Karpas-422 (cell line): ENCODE data around the gene B3GNT7. TPM values are rescaled to one million over a fixed set of nuclear protein-coding genes. Genes with fewer than 3 reads are reported as not detected.
"Not testable (repeated sequence)": the region's sequence is repeated elsewhere in the genome, so short reads cannot be mapped to it uniquely, and the experiment has no call there.

Experiments used
- DNase-seq: peaks from one replicate; pipeline ENCODE4 v3.0.0-alpha.2; 2015
- H2AFZ ChIP-seq: fragments of 200-600 bp; sonication (generic); 2 replicates; pipeline ENCODE4 v1.6.1; 2014; ENCODE audit warnings: antibody characterized with exemption, low read length, mixed read lengths
- H3K27ac ChIP-seq: fragments of 200-600 bp; sonication (generic); 2 replicates; pipeline ENCODE4 v1.5.1; 2014; ENCODE audit warnings: mild to moderate bottlenecking, low read length, moderate library complexity
- H3K27me3 ChIP-seq: fragments of 200-600 bp; sonication (generic); 2 replicates; pipeline ENCODE4 v1.6.1; 2014; ENCODE audit warnings: low read length, mixed read lengths
- H3K36me3 ChIP-seq: fragments of 200-600 bp; sonication (generic); 2 replicates; pipeline ENCODE4 v1.6.1; 2014; ENCODE audit warnings: low read length, mixed read lengths; ENCODE audit not compliant: insufficient read depth
- H3K4me1 ChIP-seq: fragments of 200-600 bp; sonication (generic); 2 replicates; pipeline ENCODE4 v1.6.1; 2014; ENCODE audit warnings: mild to moderate bottlenecking, low read length, mixed read lengths
- H3K4me2 ChIP-seq: fragments of 200-600 bp; sonication (generic); 2 replicates; pipeline ENCODE4 v1.6.1; 2014; ENCODE audit warnings: low read length, low read depth, mild to moderate bottlenecking; ENCODE audit not compliant: poor library complexity, severe bottlenecking
- H3K4me3 ChIP-seq: fragments of 200-600 bp; sonication (generic); 2 replicates; pipeline ENCODE4 v1.5.1; 2014; ENCODE audit warnings: mild to moderate bottlenecking, antibody characterized with exemption, low read length, mixed read lengths
- H3K79me2 ChIP-seq: fragments of 200-600 bp; sonication (generic); 2 replicates; pipeline ENCODE4 v1.6.1; 2014; ENCODE audit warnings: mild to moderate bottlenecking, low read length, mixed read lengths
- H3K9ac ChIP-seq: fragments of 200-600 bp; sonication (generic); 2 replicates; pipeline ENCODE4 v1.6.0; 2014; ENCODE audit warnings: low read length
- H3K9me2 ChIP-seq: fragments of 200-600 bp; sonication (generic), shearing (Covaris generic); replicated peaks from 2 replicates; pipeline ENCODE4 v1.6.0; 2014; ENCODE audit warnings: mild to moderate bottlenecking, low read length, moderate library complexity; ENCODE audit not compliant: insufficient read depth
- H3K9me3 ChIP-seq: fragments of 300-700, 200-600 bp; sonication (generic); 2 replicates; pipeline ENCODE4 v1.6.1; 2014; ENCODE audit warnings: low read length, mixed read lengths
- H4K20me1 ChIP-seq: fragments of 200-600 bp; sonication (generic); 2 replicates; pipeline ENCODE4 v1.6.1; 2014; ENCODE audit warnings: mild to moderate bottlenecking, antibody characterized with exemption, low read length, low read depth; ENCODE audit not compliant: insufficient read depth
- total RNA-seq: library from RNA; depleted of rRNA; stranded (reverse); fragments of >200 nt; shearing (Covaris generic); gene quantifications from 2 replicates; pipeline ENCODE4 v1.2.3, GENCODE V29; 2014; ENCODE audit warnings: low replicate concordance

Gene B3GNT7
- total RNA-seq, 1 experiment from 2014 or later = 2.8 TPM

- H3K4me1 ChIP-seq = peaks cover 3% of the 10 kb centered on the region
- H3K9me3 ChIP-seq = 0 out of 2 replicates have a peak, but pooled peaks cover 2% of the 10 kb centered on the region
- H4K20me1 ChIP-seq = no peaks in the 10 kb centered on the region
- H3K79me2 ChIP-seq = no peaks in the 10 kb centered on the region
- H3K27ac ChIP-seq = no peak overlapping the region
- H2AFZ ChIP-seq = no peak overlapping the region
- no peak overlapping the region for H3K4me2 ChIP-seq
- no peaks in the 10 kb centered on the region for H3K36me3 ChIP-seq
- H3K4me3 ChIP-seq = no peak overlapping the region
- H3K9ac ChIP-seq = no peak overlapping the region
- no peak for DNase-seq
- H3K9me2 ChIP-seq = no peaks in the 10 kb centered on the region
- no peaks in the 10 kb centered on the region for H3K27me3 ChIP-seq
These were observed 30.5 kb downstream of the B3GNT7 start for GRCh38 chr2:231425811-231426703.

DNA sequence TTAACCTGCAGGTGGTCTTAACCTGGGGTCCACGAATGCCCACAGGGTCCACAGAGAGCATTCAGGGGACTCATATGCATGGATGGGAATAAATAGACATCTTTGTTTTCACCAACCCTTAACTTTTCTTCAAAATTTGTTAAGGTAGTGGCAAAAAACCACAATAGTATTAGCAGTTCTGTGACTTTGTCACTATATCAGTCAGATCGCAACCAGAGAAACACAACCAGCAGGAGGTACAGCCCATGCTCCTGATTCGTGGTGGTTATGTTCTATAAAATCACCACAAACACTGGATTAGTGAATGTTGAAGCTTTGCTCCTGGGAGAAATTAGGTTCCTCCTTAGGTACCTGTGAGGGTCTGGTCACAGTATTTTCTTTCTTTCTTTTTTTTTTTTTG is 31.6 kb downstream of the B3GNT7 start:
- H3K9me2 ChIP-seq = no peaks in the 10 kb centered on the region
- H3K9ac ChIP-seq = no peak overlapping the region
- H3K27me3 ChIP-seq = no peaks in the 10 kb centered on the region
- no peak overlapping the region for H3K4me3 ChIP-seq
- H2AFZ ChIP-seq = no peak overlapping the region
- no peak overlapping the region for H3K27ac ChIP-seq
- peaks cover 3% of the 10 kb centered on the region for H3K4me1 ChIP-seq
- no peak overlapping the region for H3K4me2 ChIP-seq
- no peak for DNase-seq
- no peaks in the 10 kb centered on the region for H3K79me2 ChIP-seq
- H4K20me1 ChIP-seq = no peaks in the 10 kb centered on the region
- H3K9me3 ChIP-seq = peaks cover 7% of the 10 kb centered on the region; the same call in 1 of the 2 replicates
- no peaks in the 10 kb centered on the region for H3K36me3 ChIP-seq

- peaks cover 3% of the 10 kb centered on the region for H3K4me1 ChIP-seq
- H4K20me1 ChIP-seq = no peaks in the 10 kb centered on the region
- peak; percentile 55 for DNase-seq
- no peaks in the 10 kb centered on the region for H3K27me3 ChIP-seq
- no peak overlapping the region for H3K4me2 ChIP-seq
- H3K27ac ChIP-seq = no peak overlapping the region
- peaks cover 7% of the 10 kb centered on the region; the same call in 1 of the 2 replicates for H3K9me3 ChIP-seq
- H3K79me2 ChIP-seq = no peaks in the 10 kb centered on the region
- H3K9me2 ChIP-seq = no peaks in the 10 kb centered on the region
- H3K4me3 ChIP-seq = no peak overlapping the region
- H3K36me3 ChIP-seq = no peaks in the 10 kb centered on the region
- no peak overlapping the region for H3K9ac ChIP-seq
- 0 out of 2 replicates have a peak overlapping the region, but pooled peaks have one; percentile 14 for H2AFZ ChIP-seq
These were observed 33.6 kb downstream of the B3GNT7 start for GRCh38 chr2:231429152-231429551.

GRCh38 chr2:231429901-231430300 is 34.4 kb downstream of the B3GNT7 start:
- no peaks in the 10 kb centered on the region for H3K27me3 ChIP-seq
- peaks cover 3% of the 10 kb centered on the region for H3K4me1 ChIP-seq
- no peak overlapping the region for H3K4me2 ChIP-seq
- no peak for DNase-seq
- no peak overlapping the region for H3K4me3 ChIP-seq
- no peak overlapping the region for H2AFZ ChIP-seq
- H3K36me3 ChIP-seq = no peaks in the 10 kb centered on the region
- no peak overlapping the region for H3K9ac ChIP-seq
- no peaks in the 10 kb centered on the region for H3K79me2 ChIP-seq
- peaks cover 7% of the 10 kb centered on the region; the same call in 1 of the 2 replicates for H3K9me3 ChIP-seq
- no peaks in the 10 kb centered on the region for H3K9me2 ChIP-seq
- H3K27ac ChIP-seq = no peak overlapping the region
- no peaks in the 10 kb centered on the region for H4K20me1 ChIP-seq

- H3K27ac ChIP-seq, H2AFZ ChIP-seq, H3K79me2 ChIP-seq, H3K27me3 ChIP-seq, DNase-seq, H3K4me1 ChIP-seq, H3K4me3 ChIP-seq, H3K9me2 ChIP-seq, H4K20me1 ChIP-seq, H3K36me3 ChIP-seq, H3K9ac ChIP-seq, H3K4me2 ChIP-seq, H3K9me3 ChIP-seq: not testable (repeated sequence)
These were observed 34.9 kb downstream of the B3GNT7 start for GRCh38 chr2:231430437-231430836.

GRCh38 chr2:231431606-231432005 is 36.1 kb downstream of the B3GNT7 start:
- Histone ChIP-seq H4K20me1 (no peaks in the 10 kb centered on the region), H3K9me3 (peaks cover 7% of the 10 kb centered on the region; the same call in 1 of the 2 replicates), H3K27ac (no peak overlapping the region), H3K9ac (no peak overlapping the region), H3K27me3 (no peaks in the 10 kb centered on the region), H2AFZ (no peak overlapping the region), H3K9me2 (no peaks in the 10 kb centered on the region), H3K4me3 (no peak overlapping the region), H3K36me3 (no peaks in the 10 kb centered on the region), H3K4me1 (peaks cover 3% of the 10 kb centered on the region), H3K4me2 (no peak overlapping the region), H3K79me2 (no peaks in the 10 kb centered on the region)
- no peak for DNase-seq

- H3K9ac ChIP-seq = no peak overlapping the region
- no peaks in the 10 kb centered on the region for H3K9me2 ChIP-seq
- DNase-seq = no peak
- H3K27ac ChIP-seq = no peak overlapping the region
- H3K4me3 ChIP-seq = no peak overlapping the region
- no peaks in the 10 kb centered on the region for H4K20me1 ChIP-seq
- peaks cover 3% of the 10 kb centered on the region for H3K4me1 ChIP-seq
- H2AFZ ChIP-seq = no peak overlapping the region
- no peaks in the 10 kb centered on the region for H3K27me3 ChIP-seq
- peaks cover 7% of the 10 kb centered on the region; the same call in 1 of the 2 replicates for H3K9me3 ChIP-seq
- H3K79me2 ChIP-seq = no peaks in the 10 kb centered on the region
- H3K36me3 ChIP-seq = no peaks in the 10 kb centered on the region
- no peak overlapping the region for H3K4me2 ChIP-seq
These were observed 38.5 kb downstream of the B3GNT7 start for GRCh38 chr2:231433990-231434389.

- no peak overlapping the region for H3K4me3 ChIP-seq
- H3K9ac ChIP-seq = no peak overlapping the region
- no peaks in the 10 kb centered on the region for H3K27me3 ChIP-seq
- no peaks in the 10 kb centered on the region for H3K36me3 ChIP-seq
- no peaks in the 10 kb centered on the region for H3K9me3 ChIP-seq
- no peaks in the 10 kb centered on the region for H3K9me2 ChIP-seq
- H3K27ac ChIP-seq = no peak overlapping the region
- no peaks in the 10 kb centered on the region for H3K4me1 ChIP-seq
- no peak overlapping the region for H2AFZ ChIP-seq
- DNase-seq = no peak
- no peak overlapping the region for H3K4me2 ChIP-seq
- H4K20me1 ChIP-seq = no peaks in the 10 kb centered on the region
- no peaks in the 10 kb centered on the region for H3K79me2 ChIP-seq
These were observed 41.4 kb downstream of the B3GNT7 start for GRCh38 chr2:231436957-231437356.
